Bronchial epithelial cell (primary cell): Measurements from ENCODE around the gene NDUFB7. TPM values are rescaled to one million over a fixed set of nuclear protein-coding genes. Genes with fewer than 3 reads are reported as not detected.

Source experiments
- DNase-seq: peaks from one replicate; pipeline ENCODE4 v3.0.0-alpha.2; 2010; ENCODE audit warnings: low read depth
- FAIRE-seq: peaks from 2 replicates; lab custom pipeline; 2011; peaks lifted over from hg19 to GRCh38; lab: Jason Lieb, UNC
- H3K27me3 ChIP-seq: 2 replicates; pipeline ENCODE4 v1.5.1; 2011; ENCODE audit warnings: low read length; ENCODE audit not compliant: control insufficient read depth, insufficient read depth
- H3K36me3 ChIP-seq: 2 replicates; pipeline ENCODE4 v1.5.1; 2011; ENCODE audit warnings: low read length; ENCODE audit not compliant: control insufficient read depth, insufficient read depth
- H3K4me3 ChIP-seq: 2 replicates; pipeline ENCODE4 v1.5.1; 2011; ENCODE audit warnings: mild to moderate bottlenecking, low read depth, low read length, control low read depth
- total RNA-seq: library from RNA; depleted of rRNA; stranded (reverse); fragments of >200 nt; gene quantifications from 2 replicates; pipeline ENCODE4 v1.2.1, GENCODE V29; 2014
- TF ChIP-seq, protein P1 (sequence below): IDR thresholded peaks from 2 replicates; pipeline ENCODE4 v1.5.1; 2011; ENCODE audit warnings: mild to moderate bottlenecking, moderate library complexity, low read length, control low read depth, inconsistent platforms; ENCODE audit not compliant: insufficient read depth, severe bottlenecking

NDUFB7 gene
- total RNA-seq, 1 donor from 2014 or later, result 192 TPM

DNA sequence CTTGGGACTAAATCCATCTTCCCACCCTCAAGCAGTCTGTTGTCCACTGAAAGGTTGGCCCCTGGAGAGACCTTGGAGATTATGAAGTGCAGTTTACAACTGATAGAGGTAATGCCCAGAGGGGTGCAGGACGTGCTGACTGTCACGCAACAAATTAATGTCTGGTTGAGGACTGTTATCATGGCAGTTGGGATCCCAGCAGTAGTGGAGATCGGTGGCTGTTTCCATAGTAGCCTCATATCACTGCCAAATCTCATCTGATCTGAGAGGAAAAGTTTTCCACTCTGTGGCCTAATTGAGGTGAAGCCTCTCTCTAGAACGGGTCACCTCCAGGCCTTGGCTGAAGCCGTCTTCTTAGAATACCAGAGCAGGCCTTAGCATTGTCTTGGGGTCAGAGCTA, 38.4 kb downstream of the NDUFB7 start:
- no peak for DNase-seq
- no peaks in the 10 kb centered on the region for H3K27me3 ChIP-seq
- no peak for FAIRE-seq
- H3K4me3 ChIP-seq, result no peak overlapping the region
- H3K36me3 ChIP-seq, result peaks cover 1% of the 10 kb centered on the region
- TF ChIP-seq, protein P1, sequence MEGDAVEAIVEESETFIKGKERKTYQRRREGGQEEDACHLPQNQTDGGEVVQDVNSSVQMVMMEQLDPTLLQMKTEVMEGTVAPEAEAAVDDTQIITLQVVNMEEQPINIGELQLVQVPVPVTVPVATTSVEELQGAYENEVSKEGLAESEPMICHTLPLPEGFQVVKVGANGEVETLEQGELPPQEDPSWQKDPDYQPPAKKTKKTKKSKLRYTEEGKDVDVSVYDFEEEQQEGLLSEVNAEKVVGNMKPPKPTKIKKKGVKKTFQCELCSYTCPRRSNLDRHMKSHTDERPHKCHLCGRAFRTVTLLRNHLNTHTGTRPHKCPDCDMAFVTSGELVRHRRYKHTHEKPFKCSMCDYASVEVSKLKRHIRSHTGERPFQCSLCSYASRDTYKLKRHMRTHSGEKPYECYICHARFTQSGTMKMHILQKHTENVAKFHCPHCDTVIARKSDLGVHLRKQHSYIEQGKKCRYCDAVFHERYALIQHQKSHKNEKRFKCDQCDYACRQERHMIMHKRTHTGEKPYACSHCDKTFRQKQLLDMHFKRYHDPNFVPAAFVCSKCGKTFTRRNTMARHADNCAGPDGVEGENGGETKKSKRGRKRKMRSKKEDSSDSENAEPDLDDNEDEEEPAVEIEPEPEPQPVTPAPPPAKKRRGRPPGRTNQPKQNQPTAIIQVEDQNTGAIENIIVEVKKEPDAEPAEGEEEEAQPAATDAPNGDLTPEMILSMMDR, result no peak

DNA sequence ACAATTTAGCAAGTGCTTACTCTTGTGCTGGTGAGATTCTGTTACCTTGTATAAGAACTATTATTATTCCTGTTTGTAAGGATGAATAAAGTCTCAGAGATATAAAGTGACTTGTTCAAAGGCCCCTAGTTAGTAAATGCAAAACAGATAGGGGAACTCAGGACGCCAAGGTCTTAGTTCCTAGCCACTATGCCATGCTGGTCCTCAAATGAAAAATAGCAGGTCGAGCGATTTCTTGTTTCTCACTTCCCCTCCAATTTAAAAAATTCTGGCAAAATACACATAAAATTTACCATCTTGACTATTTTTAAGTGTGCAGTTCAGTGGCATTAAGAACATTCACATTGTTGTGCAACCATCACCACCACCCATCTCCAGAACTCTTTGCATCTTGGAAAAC, 41.4 kb downstream of the NDUFB7 start:
- H3K27me3 ChIP-seq, result no peaks in the 10 kb centered on the region
- FAIRE-seq, result no peak
- no peak for DNase-seq
- peak overlapping the region; percentile 71 for H3K4me3 ChIP-seq
- peaks cover 1% of the 10 kb centered on the region for H3K36me3 ChIP-seq
- TF ChIP-seq, protein P1, result no peak

DNA sequence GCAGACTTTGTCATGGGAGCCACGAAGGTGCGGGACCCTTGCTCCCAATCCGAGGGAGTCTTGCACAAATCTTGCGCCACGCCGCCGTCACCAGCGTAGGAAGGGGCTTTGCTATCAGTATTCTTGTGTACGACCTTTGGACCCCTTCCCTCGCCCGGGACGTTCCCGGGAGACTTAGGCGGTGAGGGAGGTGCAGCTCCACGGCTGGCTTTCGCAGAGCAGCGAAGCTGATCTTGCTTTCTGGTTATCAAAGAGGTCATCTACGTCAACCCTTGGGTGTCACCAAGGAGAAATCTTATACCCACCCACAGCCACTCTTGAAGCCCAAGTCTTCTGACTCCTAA, 41.9 kb downstream of the NDUFB7 start:
- FAIRE-seq (no peak), DNase-seq (no peak)
- peaks cover 1% of the 10 kb centered on the region for H3K36me3 ChIP-seq
- TF ChIP-seq, protein P1, result no peak
- H3K27me3 ChIP-seq, result no peaks in the 10 kb centered on the region
- H3K4me3 ChIP-seq, result peak overlapping the region; percentile 71

DNA sequence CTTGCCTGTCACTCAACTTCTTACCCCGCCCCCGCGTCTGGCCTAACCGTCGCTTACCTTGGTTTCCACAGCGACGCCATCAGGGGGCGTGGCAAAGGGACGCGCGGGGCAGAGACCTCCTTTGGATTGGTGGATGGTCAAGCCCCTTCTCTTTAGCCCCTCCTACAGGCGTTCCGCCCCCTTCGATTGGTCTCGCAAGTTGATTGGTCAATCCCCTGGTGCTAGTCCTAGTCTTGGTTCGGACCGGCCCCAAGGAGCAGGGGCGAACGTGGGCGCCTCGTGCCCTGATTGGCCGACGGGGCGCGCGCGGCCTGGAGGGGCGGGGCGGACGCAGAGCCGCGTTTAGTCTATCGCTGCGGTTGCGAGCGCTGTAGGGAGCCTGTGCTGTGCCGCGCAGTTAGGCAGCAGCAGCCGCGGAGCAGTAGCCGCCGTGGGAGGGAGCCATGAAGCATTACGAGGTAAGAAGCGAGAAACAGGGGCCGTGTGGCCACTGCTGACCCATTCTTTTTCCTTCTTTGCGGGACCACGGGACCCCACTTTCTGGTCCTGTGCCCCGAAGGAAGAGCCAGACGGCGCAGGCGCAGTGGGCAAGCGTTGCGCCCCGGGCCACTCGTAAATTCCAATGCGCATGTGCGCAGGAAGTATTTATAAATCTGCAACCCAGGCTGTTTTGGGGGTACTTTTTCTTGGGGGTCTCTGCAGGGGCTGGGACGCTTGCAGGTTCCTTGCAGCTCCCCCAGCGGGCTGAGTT, 42.4 kb downstream of the NDUFB7 start, which contains the start of gene TECR:
Gene TECR, plus strand, starts transcription at position 341 of the 751 bp plus-strand sequence. Its CDS starts 103 bp downstream, at position 444.
- Histone ChIP-seq H3K36me3 (no peaks in the 10 kb centered on the region), H3K4me3 (peak within 1 kb of the TSS; percentile 71), H3K27me3 (no peaks in the 10 kb centered on the region)
- no peak for FAIRE-seq
- DNase-seq, result peak; percentile 99
- TF ChIP-seq, protein P1, result no peak

DNA sequence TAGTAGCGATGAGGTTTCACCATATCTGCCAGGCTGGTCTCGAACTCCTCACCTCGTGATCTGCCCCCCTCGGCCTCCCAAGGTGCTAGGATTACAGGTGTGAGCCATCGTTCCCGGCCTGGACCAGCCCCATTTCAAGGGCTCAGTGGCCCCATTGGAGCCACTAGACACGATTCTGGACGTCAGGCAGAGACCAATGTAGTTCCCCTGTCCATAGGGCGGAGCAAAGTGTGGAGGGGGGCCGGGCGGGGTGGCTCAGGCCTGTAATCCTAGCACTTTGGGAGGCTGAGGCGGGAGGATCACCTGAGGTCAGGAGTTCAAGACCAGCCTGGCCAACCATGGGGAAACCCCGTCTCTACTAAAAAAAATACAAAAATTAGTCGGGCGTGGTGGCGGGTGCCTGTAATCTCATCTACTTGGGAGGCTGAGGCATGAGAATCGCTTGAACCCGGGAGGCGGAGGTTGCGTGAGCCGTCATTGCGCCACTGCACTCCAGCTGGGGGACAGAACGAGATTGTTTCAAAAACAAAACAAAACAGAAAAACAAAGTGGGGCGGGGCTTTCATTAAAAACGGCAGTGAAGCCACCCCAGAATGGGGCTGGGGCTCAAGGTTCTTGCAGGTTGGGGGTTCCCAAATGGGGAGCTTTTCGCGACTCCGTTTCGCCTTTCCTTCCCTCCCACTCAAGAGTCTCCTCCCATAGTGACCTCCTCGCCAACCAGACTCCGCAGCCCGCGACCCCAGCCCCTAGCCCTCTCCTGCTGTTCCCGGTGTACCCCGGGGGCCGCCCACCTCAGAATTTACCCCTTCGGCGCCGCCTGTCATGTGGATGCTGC, 43.2 kb downstream of the NDUFB7 start:
- Histone ChIP-seq H3K36me3 (no peaks in the 10 kb centered on the region), H3K27me3 (no peaks in the 10 kb centered on the region), H3K4me3 (peak overlapping the region; percentile 45)
- TF ChIP-seq, protein P1, result no peak
- DNase-seq, result no peak
- no peak for FAIRE-seq
